GM23338 (cell line): ENCODE results near the gene LCTL.

Source experiments
- CREB1 ChIP-seq: fragments of 250-450 bp; sonication (Bioruptor Pico); IDR thresholded peaks from 2 replicates; pipeline ENCODE4 v1.5.0; 2020; ENCODE audit warnings: low read depth, mild to moderate bottlenecking, moderate library complexity
- EZH2 ChIP-seq: fragments of 200-600 bp; sonication (generic); IDR thresholded peaks from one replicate; pipeline ENCODE4 v1.8.0; 2017; ENCODE audit warnings: antibody characterized with exemption, mild to moderate bottlenecking, low read depth; ENCODE audit not compliant: unreplicated experiment
- EZH2phosphoT487 ChIP-seq: fragments of 200-600 bp; sonication (generic); IDR thresholded peaks from one replicate; pipeline ENCODE4 v1.8.1; 2018; ENCODE audit warnings: antibody characterized with exemption; ENCODE audit not compliant: unreplicated experiment
- JUNB ChIP-seq: IDR thresholded peaks from one replicate; pipeline ENCODE4 v1.6.1; 2016; ENCODE audit warnings: antibody characterized with exemption; ENCODE audit not compliant: unreplicated experiment
- NANOG ChIP-seq: IDR thresholded peaks from 2 replicates; pipeline ENCODE4 v1.6.1; 2016; ENCODE audit warnings: antibody characterized with exemption, borderline replicate concordance
- POLR2AphosphoS5 ChIP-seq: IDR thresholded peaks from 2 replicates; pipeline ENCODE4 v1.6.1; 2016; ENCODE audit warnings: antibody characterized with exemption, low read depth
- STAT1 ChIP-seq: IDR thresholded peaks from one replicate; pipeline ENCODE4 v1.6.1; 2016; ENCODE audit warnings: antibody characterized with exemption; ENCODE audit not compliant: unreplicated experiment
- ZNF114 ChIP-seq: fragments of 250-450 bp; sonication (Bioruptor Pico); IDR thresholded peaks from 2 replicates; pipeline ENCODE4 v1.5.0; 2020; ENCODE audit warnings: mild to moderate bottlenecking, moderate library complexity
- ZNF331 ChIP-seq: fragments of 250-450 bp; sonication (Bioruptor Pico); IDR thresholded peaks from 2 replicates; pipeline ENCODE4 v1.5.0; 2020; ENCODE audit warnings: low read depth, mild to moderate bottlenecking, moderate library complexity
- TF ChIP-seq, protein P1 (sequence below), 2 experiments: fragments of 200-600 bp in 1 of 2; sonication (generic) in 1 of 2; conservative IDR thresholded peaks; 2 replicates each; pipeline versions ENCODE4 v1.5.1 to v1.6.1; 2016 to 2017; ENCODE audit warnings: antibody characterized with exemption in 2 of 2, low read depth in 2 of 2, mild to moderate bottlenecking in 2 of 2, moderate library complexity in 1 of 2
- TF ChIP-seq, protein P2 (sequence below): IDR thresholded peaks from one replicate; pipeline ENCODE4 v1.6.1; 2018; ENCODE audit warnings: antibody characterized with exemption; ENCODE audit not compliant: unreplicated experiment
- TF ChIP-seq, protein P3 (sequence below): fragments of 250-450 bp; sonication (Bioruptor Pico); IDR thresholded peaks from 2 replicates; pipeline ENCODE4 v1.5.0; 2020; ENCODE audit warnings: mild to moderate bottlenecking, moderate library complexity
- TF ChIP-seq, protein P4 (sequence below): IDR thresholded peaks from 2 replicates; pipeline ENCODE4 v1.6.1; 2016; ENCODE audit warnings: antibody characterized with exemption

DNA sequence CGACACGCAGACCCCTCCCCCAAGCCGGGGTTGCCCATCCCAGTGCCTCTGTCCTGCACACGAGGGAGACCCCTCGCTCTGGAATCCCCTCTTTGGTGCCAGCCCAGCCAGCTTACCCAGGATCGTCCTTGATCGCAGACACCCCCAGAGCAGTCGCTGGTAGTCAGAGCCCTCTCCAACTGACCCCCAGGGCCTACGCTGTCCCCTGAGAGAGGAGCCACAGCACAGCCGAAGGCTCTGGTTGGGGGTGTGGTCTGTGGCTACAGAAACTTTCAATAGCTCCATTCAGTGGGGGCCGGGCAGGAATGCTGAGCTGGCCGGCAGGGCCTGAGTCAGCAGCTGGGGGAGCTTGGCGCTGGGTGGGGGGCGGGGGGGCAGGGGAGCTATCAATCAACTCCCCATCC lies at the start of gene LCTL:
- no peak for TF ChIP-seq POLR2AphosphoS5
- TF ChIP-seq, protein P1, sequence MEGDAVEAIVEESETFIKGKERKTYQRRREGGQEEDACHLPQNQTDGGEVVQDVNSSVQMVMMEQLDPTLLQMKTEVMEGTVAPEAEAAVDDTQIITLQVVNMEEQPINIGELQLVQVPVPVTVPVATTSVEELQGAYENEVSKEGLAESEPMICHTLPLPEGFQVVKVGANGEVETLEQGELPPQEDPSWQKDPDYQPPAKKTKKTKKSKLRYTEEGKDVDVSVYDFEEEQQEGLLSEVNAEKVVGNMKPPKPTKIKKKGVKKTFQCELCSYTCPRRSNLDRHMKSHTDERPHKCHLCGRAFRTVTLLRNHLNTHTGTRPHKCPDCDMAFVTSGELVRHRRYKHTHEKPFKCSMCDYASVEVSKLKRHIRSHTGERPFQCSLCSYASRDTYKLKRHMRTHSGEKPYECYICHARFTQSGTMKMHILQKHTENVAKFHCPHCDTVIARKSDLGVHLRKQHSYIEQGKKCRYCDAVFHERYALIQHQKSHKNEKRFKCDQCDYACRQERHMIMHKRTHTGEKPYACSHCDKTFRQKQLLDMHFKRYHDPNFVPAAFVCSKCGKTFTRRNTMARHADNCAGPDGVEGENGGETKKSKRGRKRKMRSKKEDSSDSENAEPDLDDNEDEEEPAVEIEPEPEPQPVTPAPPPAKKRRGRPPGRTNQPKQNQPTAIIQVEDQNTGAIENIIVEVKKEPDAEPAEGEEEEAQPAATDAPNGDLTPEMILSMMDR (conservative IDR thresholded peaks at IDR 0.05; ENCODE audit: low read depth in 2 of 2): no peak
- TF ChIP-seq EZH2phosphoT487: no peak
- TF ChIP-seq, protein P2, sequence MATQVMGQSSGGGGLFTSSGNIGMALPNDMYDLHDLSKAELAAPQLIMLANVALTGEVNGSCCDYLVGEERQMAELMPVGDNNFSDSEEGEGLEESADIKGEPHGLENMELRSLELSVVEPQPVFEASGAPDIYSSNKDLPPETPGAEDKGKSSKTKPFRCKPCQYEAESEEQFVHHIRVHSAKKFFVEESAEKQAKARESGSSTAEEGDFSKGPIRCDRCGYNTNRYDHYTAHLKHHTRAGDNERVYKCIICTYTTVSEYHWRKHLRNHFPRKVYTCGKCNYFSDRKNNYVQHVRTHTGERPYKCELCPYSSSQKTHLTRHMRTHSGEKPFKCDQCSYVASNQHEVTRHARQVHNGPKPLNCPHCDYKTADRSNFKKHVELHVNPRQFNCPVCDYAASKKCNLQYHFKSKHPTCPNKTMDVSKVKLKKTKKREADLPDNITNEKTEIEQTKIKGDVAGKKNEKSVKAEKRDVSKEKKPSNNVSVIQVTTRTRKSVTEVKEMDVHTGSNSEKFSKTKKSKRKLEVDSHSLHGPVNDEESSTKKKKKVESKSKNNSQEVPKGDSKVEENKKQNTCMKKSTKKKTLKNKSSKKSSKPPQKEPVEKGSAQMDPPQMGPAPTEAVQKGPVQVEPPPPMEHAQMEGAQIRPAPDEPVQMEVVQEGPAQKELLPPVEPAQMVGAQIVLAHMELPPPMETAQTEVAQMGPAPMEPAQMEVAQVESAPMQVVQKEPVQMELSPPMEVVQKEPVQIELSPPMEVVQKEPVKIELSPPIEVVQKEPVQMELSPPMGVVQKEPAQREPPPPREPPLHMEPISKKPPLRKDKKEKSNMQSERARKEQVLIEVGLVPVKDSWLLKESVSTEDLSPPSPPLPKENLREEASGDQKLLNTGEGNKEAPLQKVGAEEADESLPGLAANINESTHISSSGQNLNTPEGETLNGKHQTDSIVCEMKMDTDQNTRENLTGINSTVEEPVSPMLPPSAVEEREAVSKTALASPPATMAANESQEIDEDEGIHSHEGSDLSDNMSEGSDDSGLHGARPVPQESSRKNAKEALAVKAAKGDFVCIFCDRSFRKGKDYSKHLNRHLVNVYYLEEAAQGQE: no peak
- TF ChIP-seq EZH2: no peak
- no peak for TF ChIP-seq ZNF331 (CRISPR knock-in tag)
- no peak for TF ChIP-seq JUNB
- TF ChIP-seq, protein P3, sequence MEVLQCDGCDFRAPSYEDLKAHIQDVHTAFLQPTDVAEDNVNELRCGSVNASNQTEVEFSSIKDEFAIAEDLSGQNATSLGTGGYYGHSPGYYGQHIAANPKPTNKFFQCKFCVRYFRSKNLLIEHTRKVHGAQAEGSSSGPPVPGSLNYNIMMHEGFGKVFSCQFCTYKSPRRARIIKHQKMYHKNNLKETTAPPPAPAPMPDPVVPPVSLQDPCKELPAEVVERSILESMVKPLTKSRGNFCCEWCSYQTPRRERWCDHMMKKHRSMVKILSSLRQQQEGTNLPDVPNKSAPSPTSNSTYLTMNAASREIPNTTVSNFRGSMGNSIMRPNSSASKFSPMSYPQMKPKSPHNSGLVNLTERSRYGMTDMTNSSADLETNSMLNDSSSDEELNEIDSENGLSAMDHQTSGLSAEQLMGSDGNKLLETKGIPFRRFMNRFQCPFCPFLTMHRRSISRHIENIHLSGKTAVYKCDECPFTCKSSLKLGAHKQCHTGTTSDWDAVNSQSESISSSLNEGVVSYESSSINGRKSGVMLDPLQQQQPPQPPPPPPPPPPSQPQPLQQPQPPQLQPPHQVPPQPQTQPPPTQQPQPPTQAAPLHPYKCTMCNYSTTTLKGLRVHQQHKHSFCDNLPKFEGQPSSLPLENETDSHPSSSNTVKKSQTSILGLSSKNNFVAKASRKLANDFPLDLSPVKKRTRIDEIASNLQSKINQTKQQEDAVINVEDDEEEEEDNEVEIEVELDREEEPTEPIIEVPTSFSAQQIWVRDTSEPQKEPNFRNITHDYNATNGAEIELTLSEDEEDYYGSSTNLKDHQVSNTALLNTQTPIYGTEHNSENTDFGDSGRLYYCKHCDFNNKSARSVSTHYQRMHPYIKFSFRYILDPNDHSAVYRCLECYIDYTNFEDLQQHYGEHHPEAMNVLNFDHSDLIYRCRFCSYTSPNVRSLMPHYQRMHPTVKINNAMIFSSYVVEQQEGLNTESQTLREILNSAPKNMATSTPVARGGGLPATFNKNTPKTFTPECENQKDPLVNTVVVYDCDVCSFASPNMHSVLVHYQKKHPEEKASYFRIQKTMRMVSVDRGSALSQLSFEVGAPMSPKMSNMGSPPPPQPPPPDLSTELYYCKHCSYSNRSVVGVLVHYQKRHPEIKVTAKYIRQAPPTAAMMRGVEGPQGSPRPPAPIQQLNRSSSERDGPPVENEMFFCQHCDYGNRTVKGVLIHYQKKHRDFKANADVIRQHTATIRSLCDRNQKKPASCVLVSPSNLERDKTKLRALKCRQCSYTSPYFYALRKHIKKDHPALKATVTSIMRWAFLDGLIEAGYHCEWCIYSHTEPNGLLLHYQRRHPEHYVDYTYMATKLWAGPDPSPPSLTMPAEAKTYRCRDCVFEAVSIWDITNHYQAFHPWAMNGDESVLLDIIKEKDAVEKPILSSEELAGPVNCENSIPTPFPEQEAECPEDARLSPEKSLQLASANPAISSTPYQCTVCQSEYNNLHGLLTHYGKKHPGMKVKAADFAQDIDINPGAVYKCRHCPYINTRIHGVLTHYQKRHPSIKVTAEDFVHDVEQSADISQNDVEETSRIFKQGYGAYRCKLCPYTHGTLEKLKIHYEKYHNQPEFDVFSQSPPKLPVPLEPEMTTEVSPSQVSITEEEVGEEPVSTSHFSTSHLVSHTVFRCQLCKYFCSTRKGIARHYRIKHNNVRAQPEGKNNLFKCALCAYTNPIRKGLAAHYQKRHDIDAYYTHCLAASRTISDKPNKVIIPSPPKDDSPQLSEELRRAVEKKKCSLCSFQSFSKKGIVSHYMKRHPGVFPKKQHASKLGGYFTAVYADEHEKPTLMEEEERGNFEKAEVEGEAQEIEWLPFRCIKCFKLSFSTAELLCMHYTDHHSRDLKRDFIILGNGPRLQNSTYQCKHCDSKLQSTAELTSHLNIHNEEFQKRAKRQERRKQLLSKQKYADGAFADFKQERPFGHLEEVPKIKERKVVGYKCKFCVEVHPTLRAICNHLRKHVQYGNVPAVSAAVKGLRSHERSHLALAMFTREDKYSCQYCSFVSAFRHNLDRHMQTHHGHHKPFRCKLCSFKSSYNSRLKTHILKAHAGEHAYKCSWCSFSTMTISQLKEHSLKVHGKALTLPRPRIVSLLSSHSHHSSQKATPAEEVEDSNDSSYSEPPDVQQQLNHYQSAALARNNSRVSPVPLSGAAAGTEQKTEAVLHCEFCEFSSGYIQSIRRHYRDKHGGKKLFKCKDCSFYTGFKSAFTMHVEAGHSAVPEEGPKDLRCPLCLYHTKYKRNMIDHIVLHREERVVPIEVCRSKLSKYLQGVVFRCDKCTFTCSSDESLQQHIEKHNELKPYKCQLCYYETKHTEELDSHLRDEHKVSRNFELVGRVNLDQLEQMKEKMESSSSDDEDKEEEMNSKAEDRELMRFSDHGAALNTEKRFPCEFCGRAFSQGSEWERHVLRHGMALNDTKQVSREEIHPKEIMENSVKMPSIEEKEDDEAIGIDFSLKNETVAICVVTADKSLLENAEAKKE (CRISPR knock-in tag): no peak
- no peak for TF ChIP-seq STAT1
- TF ChIP-seq, protein P4, sequence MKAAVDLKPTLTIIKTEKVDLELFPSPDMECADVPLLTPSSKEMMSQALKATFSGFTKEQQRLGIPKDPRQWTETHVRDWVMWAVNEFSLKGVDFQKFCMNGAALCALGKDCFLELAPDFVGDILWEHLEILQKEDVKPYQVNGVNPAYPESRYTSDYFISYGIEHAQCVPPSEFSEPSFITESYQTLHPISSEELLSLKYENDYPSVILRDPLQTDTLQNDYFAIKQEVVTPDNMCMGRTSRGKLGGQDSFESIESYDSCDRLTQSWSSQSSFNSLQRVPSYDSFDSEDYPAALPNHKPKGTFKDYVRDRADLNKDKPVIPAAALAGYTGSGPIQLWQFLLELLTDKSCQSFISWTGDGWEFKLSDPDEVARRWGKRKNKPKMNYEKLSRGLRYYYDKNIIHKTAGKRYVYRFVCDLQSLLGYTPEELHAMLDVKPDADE: no peak
- TF ChIP-seq ZNF114: no peak
- no peak for TF ChIP-seq CREB1
- no peak for TF ChIP-seq NANOG
